RPMI7951 (cell line): ENCODE data around the gene CLEC2D. TPM values are rescaled to one million over a fixed set of nuclear protein-coding genes. Genes with fewer than 3 reads are reported as not detected.
"Not testable (repeated sequence)": the region's sequence is repeated elsewhere in the genome, so short reads cannot be mapped to it uniquely, and the experiment has no call there.

Experiments
- DNase-seq: peaks from one replicate; pipeline ENCODE4 v3.0.0-alpha.2; 2012; ENCODE audit warnings: low read depth
- total RNA-seq: library from RNA; depleted of rRNA; stranded (reverse); fragments of >200 nt; shearing (Covaris generic); gene quantifications from 2 replicates; pipeline ENCODE4 v1.2.3, GENCODE V29; 2014

Gene CLEC2D
- total RNA-seq, 1 experiment from 2014 or later, result 2.8 TPM

DNA sequence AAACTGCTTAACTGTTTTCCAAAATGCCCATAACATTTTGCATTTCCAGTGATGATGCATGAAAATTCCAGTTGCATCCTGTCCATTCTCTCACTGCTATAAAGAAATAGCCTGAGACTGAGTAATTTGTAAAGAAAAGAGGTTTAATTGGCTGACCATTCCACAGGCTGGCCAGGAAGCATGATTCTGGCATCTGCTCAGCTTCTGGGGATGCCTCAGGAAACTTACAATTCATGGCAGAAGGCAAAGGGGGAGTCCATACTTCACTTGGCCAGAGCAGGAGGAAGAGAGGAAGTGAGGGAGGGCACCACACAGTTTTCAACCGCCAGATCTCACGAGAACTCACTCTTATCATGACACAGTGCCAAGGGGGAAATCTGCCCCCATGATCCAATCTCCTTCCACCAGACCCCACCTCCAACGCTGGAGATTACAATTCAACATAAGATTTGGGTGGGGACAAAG lies 18.2 kb upstream of the CLEC2D start:
- DNase-seq, result peak; percentile 79

DNA sequence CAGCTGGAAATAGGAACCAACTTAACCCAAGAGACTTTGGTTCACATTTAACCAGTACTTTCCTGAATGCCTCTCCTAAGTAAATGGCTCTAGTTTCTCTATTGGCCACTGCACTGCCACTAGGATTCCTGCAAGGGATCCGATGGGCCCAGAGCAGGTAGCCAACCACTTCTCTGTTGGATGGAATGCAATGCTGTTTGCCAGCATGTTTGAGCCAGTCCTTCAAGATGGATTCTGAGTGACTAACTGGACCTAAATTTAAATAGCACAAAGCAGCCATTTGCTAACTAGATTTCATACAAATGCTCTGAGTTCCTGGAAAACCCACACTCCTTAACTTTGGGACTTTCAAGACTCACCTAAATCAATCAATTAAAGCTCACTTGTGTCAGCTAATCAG lies 9.5 kb upstream of the CLEC2D start:
- DNase-seq, result no peak

DNA sequence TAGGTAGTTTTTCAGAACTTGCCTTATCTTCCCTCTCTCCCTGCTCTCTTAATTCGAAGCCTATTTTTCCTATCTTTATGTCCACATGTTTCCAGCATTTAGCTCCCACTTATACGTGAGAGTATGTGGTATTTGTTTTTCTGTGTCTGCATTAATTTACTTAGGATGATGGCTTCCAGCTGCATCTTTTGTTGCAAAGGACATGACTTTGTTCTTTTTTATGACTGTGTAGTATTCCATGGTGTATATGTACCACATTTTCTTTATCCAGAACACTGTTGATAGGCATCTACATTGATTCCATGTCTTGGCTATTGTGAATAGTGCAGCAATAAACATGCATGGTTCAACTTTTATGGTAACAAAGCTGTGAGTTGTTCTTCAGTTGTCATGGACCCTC lies 7.8 kb upstream of the CLEC2D start:
- DNase-seq, result no peak

DNA sequence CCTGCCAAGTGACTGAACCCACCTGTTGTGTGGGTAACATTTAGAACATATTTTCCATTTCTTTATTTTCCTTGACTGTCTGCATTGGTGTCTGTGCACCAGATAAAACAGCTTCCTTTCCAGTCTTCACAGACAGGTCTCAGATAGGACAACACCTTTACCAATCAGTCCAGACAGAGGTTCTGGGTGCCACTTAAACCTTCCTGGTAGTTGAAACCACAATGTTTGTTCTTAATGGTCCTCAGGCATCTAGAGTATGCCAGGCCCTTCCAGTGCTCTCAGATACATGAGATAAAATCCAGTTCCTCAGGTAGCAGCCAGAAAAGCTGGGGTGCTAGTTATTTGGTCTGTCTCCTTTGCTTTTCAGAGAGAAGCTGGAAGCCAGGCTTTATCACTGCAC lies 7.0 kb upstream of the CLEC2D start:
- DNase-seq, result no peak

DNA sequence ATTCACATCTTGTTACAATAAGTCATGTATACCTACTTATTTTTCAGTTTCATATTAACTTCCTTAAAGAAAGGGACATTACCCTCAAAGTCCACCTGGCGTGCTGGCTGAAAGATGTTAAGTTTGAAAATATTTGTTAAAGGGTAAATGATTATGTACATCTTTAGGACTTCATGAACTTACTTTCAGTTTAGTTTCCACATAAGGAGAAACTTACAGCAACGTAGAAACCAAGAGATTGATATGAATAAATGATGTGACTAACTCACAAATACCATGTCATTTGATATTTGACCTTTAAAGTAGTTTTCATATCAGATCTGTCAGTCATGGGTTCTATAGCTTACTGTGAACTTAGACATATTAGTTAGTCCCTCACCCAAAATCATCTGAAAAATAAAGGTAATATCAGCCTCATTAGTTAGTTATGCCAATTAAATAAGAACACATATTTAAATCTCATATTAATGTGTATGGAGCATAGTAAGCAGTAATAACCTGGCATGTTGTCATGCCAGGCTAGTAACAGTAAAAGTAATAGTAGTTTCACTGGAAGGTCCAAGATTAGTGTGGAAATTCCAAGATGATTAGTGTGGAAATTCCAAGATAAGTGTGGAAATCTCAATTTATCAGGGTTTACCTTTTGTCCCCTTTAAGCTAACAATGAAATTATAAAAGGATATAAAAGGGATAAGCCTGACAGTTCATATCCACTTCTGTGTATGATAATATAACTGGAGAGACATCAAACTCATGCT lies 1.9 kb upstream of the CLEC2D start:
- DNase-seq, result no peak

DNA sequence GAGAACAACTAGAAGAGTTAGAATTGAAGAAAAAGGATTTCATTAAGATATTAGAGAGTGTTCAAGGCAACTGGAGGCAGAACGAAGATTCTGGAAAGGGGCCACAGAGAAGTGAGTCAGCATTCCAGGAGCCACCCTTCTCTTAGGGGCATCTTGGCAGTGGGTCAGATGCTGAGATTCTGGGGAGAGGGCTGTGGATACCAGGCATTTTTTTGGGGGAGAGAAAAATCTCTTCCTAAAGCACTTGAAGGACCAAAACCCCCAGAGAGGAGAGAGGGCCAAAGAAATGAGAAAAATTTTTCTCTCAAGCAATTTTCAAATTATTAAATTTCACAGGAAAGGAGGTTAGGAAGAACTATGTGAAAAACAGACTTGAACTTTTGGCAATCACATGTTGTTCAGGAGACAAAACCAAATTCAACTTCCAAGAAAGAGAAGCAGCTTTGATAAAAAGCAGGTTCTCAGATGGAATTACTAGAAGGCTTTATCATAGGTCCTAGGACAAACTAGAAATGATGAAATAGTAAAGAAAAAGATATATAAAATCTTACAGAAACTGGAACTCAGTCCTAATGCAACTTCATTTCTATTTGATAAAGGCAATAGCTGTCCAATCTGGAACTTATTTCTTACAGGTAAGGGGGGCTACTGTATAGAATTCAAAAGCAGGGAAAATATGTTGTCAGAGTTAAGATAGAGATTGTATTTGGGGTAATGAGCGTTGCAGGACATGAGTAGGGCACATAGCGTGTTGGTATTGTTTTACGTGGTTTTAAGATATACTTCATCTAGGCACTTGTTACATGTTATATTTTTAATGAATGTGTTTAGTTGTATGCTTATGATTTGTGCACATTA lies 1.1 kb upstream of the CLEC2D start:
- DNase-seq, result peak; percentile 26

DNA sequence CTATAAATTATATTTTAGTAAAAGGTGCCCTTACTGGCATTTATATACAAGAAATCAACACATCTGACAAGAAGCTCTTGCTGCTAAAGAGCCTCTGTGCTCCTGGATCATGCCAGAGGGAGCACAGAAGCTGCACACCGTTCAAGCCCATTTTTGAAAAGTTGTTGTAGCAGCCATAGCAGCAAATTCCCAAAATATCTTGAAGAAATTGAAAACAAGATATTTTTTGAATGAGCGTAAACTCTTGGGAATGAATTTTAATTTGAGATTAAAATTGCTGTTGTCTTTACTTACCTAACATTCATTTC lies 540 bp upstream of the CLEC2D start:
- DNase-seq, result no peak

DNA sequence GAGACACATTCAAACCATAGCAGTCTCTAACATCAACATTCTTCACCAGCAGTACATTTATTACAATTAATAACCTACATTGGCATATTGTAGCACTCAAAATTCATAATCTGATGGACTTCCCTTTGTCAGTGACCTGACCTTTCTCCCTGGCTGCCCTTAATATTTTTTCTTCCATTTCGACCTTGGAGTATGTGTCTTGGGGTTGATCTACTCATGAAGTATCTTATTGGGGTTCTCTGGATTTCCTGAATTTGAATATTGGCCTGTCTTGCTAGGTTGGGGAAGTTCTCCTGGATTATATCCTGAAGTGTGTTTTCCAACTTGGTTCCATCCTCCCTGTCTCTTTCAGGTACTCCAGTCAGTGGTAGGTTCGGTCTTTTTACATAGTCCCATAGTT lies 2.8 kb downstream of the CLEC2D start:
- not testable (repeated sequence) for DNase-seq

DNA sequence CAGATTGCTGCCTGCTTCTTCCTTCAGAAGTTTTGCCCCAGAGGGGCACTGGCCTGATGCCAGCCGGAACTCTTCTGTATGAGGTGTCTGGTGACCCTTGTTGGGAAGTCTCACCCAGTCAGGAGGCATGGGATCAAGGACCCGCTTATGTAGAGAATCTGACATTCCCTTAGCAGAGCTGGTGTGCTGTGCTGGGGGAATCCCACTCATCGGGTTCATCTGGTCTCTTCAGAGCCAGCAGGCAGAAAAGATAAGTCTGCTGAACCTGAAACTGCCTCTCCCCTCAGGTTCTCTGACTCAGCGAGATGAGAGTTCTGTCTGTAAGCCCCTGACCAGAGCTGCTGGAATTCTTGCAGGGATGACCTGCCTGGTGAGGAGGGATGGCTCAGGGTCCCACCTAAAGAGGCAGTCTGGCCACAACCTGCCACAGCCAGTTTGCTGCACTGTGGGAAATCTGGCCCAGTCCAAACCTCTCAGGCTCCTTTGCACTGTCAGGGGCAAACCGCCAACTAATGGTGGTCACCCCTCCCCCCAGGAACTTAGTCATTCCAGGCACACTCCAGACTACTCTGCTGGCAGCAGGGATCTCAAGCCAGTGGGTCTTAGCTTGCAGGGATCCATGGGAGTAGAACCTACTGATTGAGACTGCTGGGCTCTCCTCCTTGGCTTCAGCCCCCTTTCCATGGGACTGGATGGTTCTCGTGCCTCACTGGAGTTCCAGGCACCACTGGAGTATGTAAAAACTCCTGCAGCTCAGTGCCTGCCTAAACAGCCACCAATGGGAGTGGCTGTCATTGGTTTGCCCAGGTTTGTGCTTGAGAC lies 4.1 kb downstream of the CLEC2D start:
- DNase-seq, result peak; percentile 91

DNA sequence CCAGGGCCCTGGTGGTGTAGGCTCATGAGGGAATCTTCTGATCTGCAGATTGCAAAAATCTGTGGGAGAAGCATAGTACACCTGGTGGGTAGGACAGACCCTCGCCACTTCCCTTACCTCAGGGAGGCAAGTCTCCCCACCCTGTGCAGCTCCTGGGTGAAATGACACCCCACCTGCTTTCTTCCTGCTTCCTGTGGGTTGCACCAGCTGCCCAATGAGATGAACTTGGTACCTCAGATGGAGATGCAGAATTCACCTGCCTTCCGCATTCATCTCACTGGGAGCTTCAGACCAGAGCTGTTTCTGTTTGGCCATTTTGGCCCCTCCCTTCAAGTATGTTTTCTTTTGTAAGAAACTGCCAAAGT lies 4.7 kb downstream of the CLEC2D start:
- DNase-seq, result no peak

DNA sequence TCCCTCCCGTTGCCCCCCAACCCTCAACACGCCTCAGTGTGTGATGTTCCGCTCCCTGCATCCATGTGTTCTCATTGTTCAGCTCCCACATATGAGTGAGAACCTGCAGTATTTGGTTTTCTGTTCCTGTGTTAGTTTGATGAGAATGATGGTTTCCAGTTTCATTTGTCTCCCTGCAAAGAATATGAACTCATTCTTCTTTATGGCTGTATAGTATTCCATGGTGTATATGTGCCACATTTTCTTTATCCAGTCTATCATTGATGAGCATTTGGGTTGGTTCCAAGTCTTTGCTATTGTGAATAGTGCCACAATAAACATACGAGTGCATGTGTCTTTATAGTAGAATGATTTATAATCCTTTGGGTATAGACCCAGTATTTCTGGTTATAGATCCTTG lies 13.0 kb downstream of the CLEC2D start:
- DNase-seq, result not testable (repeated sequence)

DNA sequence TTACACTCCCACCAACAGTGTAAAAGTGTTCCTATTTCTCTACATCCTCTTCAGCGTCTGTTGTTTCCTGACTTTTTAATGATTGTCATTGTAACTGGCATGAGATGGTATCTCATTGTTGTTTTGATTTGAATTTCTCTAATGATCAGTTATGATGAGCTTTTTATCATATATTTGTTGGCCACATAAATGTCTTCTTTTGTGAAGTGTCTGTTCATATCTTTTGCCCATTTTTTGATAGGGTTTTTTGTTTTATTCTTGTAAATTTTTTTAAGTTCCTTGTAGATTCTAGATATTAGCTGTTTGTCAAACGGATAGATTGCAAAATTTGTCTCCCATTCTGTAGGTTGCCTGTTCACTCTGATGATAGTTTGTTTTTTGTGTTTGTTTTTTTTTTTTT lies 13.4 kb downstream of the CLEC2D start:
- DNase-seq, result not testable (repeated sequence)

DNA sequence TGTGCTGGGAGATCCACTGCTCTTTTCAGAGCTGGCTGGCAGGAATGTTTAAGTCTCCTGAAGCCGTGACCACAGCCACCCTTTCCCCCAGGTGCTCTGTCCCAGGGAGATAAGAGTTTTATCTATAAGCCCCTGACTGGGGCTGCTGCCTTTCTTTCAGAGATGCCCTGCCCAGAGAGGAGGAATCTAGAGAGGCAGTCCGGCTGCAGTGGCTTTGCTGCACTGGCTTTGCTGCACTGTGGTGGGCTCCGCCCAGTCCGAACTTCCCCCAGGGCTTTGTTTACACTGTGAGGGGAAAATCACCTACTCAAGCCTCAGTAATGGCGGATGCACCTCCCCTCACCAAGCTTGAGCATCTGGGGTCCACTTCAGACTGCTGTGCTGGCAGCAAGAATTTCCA lies 15.9 kb downstream of the CLEC2D start:
- DNase-seq, result not testable (repeated sequence)

DNA sequence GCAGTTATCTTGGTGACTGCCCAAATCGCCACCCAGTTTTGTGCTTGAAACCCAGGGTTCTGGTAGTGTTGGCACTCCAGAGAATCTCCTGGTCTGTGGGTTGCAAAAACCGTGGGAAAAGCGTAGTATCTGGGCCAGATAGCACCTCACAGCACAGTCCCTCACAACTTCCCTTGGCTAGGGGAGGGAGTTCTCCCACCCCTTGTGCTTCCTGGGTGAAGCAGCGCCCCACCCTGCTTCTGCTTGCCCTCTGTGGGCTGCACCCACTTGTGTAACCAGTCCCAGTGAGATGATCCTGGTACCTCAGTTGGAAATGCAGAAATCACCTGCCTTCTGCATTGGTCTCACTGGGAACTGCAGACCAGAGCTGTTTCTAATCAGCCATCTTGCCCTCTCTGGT lies 16.4 kb downstream of the CLEC2D start:
- no peak for DNase-seq

DNA sequence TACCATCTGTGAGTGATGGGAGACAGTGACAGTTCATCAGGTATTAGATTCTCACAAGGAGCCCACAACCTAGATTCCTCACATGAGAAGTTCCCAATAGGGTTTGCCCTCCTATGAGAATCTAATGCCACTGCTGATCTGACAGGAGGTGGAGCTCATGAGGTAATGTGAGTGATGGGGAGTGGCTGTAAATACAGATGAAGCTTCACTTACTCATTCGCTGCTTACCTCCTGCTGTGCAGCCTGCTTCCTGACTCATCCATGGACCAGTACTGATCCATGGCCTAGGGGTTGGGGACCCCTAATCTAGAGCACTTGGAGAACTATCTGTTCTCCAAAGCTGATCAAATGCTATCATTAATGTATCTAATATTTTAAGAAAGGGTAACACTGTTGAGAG lies 17.7 kb downstream of the CLEC2D start:
- DNase-seq, result peak; percentile 64

DNA sequence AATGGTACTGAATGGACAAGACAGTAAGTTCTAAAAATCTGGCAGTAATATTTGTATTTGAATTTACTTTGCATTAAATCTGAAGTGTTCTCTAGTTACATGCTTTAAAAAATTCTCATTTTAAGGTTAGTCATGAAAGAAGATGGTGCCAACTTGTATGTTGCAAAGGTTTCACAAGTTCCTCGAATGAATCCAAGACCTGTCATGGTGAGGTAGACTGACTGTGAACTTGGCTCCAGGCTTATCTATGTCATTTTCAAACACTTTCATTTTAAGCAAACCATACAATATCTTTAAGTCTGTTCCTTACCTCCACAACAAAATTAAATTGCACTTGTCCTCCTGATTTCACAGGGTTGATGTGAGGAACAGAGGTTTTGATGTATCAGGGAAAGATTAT lies 23.4 kb downstream of the CLEC2D start:
- DNase-seq, result no peak

DNA sequence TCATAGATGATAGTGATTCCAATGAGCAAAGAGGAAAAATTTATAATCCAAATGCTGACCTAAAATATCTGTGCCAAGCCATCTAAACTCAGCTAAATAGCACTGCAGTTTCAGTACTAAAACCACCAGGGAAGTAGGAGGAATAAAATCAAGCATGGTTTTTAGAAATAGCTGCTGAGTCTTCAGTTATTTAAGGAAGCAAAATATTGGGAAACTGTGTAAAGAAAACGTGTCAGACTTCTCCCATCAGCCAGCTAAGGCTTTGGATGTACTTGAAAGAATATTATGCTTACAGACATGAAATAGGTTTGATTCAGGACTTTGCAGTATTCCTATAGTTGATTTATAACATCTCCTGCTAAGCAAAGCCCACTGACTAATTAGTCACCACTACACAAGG lies 24.7 kb downstream of the CLEC2D start:
- no peak for DNase-seq

DNA sequence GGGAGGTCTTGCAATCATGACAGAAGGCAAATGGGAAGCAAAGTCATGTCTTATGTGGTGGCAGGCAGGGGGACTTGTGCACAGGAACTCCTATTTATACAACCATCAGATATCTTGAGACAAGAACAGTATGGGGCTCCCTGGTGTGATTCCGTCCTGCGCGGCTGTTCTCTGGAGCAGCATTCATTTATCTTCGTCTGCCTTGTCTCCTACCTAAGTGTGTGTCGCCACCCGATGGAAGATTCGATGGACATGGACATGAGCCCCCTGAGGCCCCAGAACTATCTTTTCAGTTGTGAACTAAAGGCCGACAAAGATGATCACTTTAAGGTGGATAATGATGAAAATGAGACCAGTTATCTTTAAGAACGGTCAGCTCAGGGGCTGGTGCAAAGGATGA lies 25.6 kb downstream of the CLEC2D start:
- peak; percentile 6 for DNase-seq

DNA sequence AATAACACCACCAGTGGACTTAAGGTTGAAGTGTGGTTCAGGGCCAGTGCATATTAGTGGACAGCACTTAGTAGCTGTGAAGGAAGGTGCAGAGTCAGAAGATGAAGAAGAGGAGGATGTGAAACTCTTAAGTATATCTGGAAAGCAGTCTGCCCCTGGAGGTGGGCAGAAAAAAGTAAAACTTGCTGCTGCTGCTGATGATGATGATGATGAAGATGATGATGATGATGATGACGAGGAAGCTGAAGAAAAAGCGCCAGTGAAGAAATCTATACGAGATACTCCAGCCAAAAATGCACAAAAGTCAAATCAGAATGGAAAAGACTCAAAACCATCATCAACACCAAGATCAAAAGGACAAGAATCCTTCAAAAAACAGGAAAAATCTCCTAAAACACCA lies 26.1 kb downstream of the CLEC2D start:
- not testable (repeated sequence) for DNase-seq

DNA sequence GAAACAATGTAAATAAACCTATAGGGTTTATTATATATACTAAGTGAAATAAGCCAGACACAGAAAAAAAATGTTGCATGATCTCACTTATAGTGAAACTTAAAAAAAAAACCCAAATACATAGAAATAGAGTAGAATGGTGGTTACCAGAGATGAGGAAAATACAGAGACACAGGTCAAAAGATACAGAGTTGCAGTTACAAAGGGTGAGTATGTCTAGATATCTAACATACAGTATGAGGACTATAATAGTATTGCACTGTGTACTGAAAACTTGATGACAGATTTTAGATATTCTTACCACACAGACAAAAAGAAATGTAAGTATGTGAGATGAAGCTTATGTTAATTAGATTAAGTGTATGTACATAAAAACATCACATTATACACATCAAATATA lies 28.1 kb downstream of the CLEC2D start:
- no peak for DNase-seq

DNA sequence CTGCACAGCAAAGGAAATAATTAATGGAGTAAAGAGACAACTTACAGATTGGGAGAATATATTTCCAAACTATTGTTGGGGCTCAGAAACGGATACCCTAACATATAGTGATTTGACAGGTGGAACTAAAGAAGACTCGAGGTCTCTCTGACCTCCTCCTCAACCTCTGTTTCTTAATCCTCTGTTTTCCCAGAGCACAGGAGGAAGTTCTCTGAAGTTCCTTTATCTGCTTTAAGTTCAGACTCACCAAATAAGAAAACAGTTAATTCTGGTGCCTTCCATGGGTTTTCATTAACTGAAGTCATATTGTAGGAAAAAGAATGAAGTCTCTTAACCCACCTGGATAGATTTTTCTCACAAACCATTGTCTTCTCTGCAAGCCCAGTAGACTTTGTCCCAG lies 29.2 kb downstream of the CLEC2D start:
- no peak for DNase-seq

DNA sequence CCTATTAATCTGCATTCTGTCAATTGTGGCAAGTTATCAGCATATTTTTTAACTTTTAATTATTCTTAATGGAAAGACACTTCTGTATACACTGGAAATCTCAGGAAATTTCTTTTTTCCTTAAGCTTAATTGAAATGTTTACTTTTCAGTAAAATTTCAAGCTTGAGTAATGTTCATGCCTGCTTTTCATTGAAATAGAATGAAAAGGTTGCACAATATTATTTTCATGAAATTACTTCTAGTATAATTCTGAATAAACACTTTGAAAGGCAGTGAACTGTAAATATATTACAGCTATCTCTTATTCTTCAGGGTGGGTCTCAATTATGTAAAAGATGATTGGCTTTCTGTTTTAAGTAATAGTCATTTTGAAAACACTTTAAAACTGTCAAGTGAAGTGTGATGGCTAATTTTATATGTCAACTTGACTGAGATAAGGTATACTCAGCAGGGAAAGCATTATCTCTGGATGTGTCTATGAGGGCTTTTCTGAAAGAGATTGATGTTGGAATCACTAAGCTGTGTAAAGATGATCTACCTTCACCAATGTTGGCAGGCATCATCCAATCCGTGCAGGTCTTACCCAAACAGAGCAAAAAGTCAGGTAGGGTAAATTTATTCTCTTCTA lies 29.9 kb downstream of the CLEC2D start:
- no peak for DNase-seq
